ENCODE data around the gene ABR. TPM values are rescaled to one million over a fixed set of nuclear protein-coding genes. Genes with fewer than 3 reads are reported as not detected.
"Not testable (repeated sequence)": the region's sequence is repeated elsewhere in the genome, so short reads cannot be mapped to it uniquely, and the experiment has no call there.

ABR gene
- total and polyA plus RNA-seq, 4 donors = 41.8 to 172 (median 120) TPM

- 44 to 48% methylated on average over 17 to 20 of the region's 20 CpGs for whole genome bisulfite sequencing, 2 donors
- DNase-seq = no peak
- peak overlapping the region in 1 of 2 donors; percentile 9 for H3K4me3 ChIP-seq (ENCODE audit: low read length in 2 of 2)
Observed at GRCh38 chr17:1107083-1107776, 72.6 kb downstream of the ABR start.

GRCh38 chr17:1104222-1104621 is 75.6 kb downstream of the ABR start:
- ATAC-seq (ENCODE audit: low FRiP score) (no peak), DNase-seq (peak in 1 of 2 donors; percentile 68)
- 4 to 10% methylated on average over 8 of the region's 8 CpGs for WGBS, 2 donors
- no peaks in the 10 kb centered on the region for H3K27me3 ChIP-seq (ENCODE audit: control insufficient read depth in 1 of 2, insufficient read depth in 2 of 2, low read length in 1 of 2)
- peaks cover 0 to 4% of the 10 kb centered on the region in 2 donors for H3K4me1 ChIP-seq (ENCODE audit: control insufficient read depth in 1 of 2, insufficient read depth in 2 of 2, low read length in 2 of 2)
- no peaks in the 10 kb centered on the region for H3K9me3 ChIP-seq (ENCODE audit: control insufficient read depth, low read length)
- no peaks in the 10 kb centered on the region for H3K36me3 ChIP-seq (ENCODE audit: control insufficient read depth in 1 of 2, insufficient read depth in 2 of 2, low read length in 1 of 2)
- no peak overlapping the region for H3K4me3 ChIP-seq (ENCODE audit: low read length in 2 of 2)
- H3K27ac ChIP-seq (ENCODE audit: low read depth in 1 of 2, low read length in 2 of 2) = peak overlapping the region in 1 of 2 donors; percentile 14
- intact Hi-C loops (cut with DNase I) = loop anchor here in 1 of 2 donors (10.0 kb wide), 1 partner anchor 99 kb away; no protein-coding TSS in a partner anchor

More at GRCh38 chr17:1107083-1107776, 72.6 kb downstream of the ABR start:
- no peaks in the 10 kb centered on the region for H3K9me3 ChIP-seq (ENCODE audit: control insufficient read depth, low read length)
- H3K4me1 ChIP-seq (ENCODE audit: control insufficient read depth in 1 of 2, insufficient read depth in 2 of 2, low read length in 2 of 2) = peaks cover 0 to 4% of the 10 kb centered on the region in 2 donors
- H3K27ac ChIP-seq (ENCODE audit: low read depth in 1 of 2, low read length in 2 of 2) = peak overlapping the region in 1 of 2 donors; percentile 55
- no peaks in the 10 kb centered on the region for H3K36me3 ChIP-seq (ENCODE audit: control insufficient read depth in 1 of 2, insufficient read depth in 2 of 2, low read length in 1 of 2)
- no peaks in the 10 kb centered on the region for H3K27me3 ChIP-seq (ENCODE audit: control insufficient read depth in 1 of 2, insufficient read depth in 2 of 2, low read length in 1 of 2)
- no peak for ATAC-seq (ENCODE audit: low FRiP score)
- intact Hi-C loops (cut with DNase I) = loop anchor here in 1 of 2 donors (10.0 kb wide), 1 partner anchor 102 kb away; no protein-coding TSS in a partner anchor

- H3K4me3 ChIP-seq (ENCODE audit: low read length in 2 of 2) = no peak overlapping the region
- peak in 1 of 2 donors; percentile 64 for DNase-seq
- H3K27me3 ChIP-seq (ENCODE audit: control insufficient read depth in 1 of 2, insufficient read depth in 2 of 2, low read length in 1 of 2) = no peaks in the 10 kb centered on the region
- intact Hi-C loops (cut with DNase I) = loop anchor here in 1 of 2 donors (10.0 kb wide), 1 partner anchor 96 kb away; no protein-coding TSS in a partner anchor
- 29 to 46% methylated on average over 11 of the region's 11 CpGs for WGBS, 2 donors
- ATAC-seq (ENCODE audit: low FRiP score) = no peak
- H3K36me3 ChIP-seq (ENCODE audit: control insufficient read depth in 1 of 2, insufficient read depth in 2 of 2, low read length in 1 of 2) = no peaks in the 10 kb centered on the region
- no peak overlapping the region for H3K27ac ChIP-seq (ENCODE audit: low read depth in 1 of 2, low read length in 2 of 2)
- H3K4me1 ChIP-seq (ENCODE audit: control insufficient read depth in 1 of 2, insufficient read depth in 2 of 2, low read length in 2 of 2) = peaks cover 0 to 4% of the 10 kb centered on the region in 2 donors
- H3K9me3 ChIP-seq (ENCODE audit: control insufficient read depth, low read length) = no peaks in the 10 kb centered on the region
Observed at GRCh38 chr17:1100382-1100781, 79.4 kb downstream of the ABR start.

GRCh38 chr17:1099242-1099641 is 80.5 kb downstream of the ABR start:
- intact Hi-C loops (cut with DNase I) = no loop called here
- H3K4me3 ChIP-seq (ENCODE audit: low read length in 2 of 2) = no peak overlapping the region
- no peak for DNase-seq
- ATAC-seq (ENCODE audit: low FRiP score) = no peak
- H3K36me3 ChIP-seq (ENCODE audit: control insufficient read depth in 1 of 2, insufficient read depth in 2 of 2, low read length in 1 of 2) = peaks cover 0 to 2% of the 10 kb centered on the region in 2 donors
- WGBS, 2 donors = 91% methylated on average over 9 of the region's 9 CpGs
- H3K4me1 ChIP-seq (ENCODE audit: control insufficient read depth in 1 of 2, insufficient read depth in 2 of 2, low read length in 2 of 2) = peaks cover 0 to under 1% of the 10 kb centered on the region in 2 donors
- no peaks in the 10 kb centered on the region for H3K9me3 ChIP-seq (ENCODE audit: control insufficient read depth, low read length)
- H3K27me3 ChIP-seq (ENCODE audit: control insufficient read depth in 1 of 2, insufficient read depth in 2 of 2, low read length in 1 of 2) = no peaks in the 10 kb centered on the region
- H3K27ac ChIP-seq (ENCODE audit: low read depth in 1 of 2, low read length in 2 of 2) = no peak overlapping the region

- H3K9me3 ChIP-seq (ENCODE audit: control insufficient read depth, low read length); intact Hi-C loops (cut with DNase I); H3K4me3 ChIP-seq (ENCODE audit: low read length in 2 of 2); H3K36me3 ChIP-seq (ENCODE audit: control insufficient read depth in 1 of 2, insufficient read depth in 2 of 2, low read length in 1 of 2); H3K27me3 ChIP-seq (ENCODE audit: control insufficient read depth in 1 of 2, insufficient read depth in 2 of 2, low read length in 1 of 2); H3K27ac ChIP-seq (ENCODE audit: low read depth in 1 of 2, low read length in 2 of 2); H3K4me1 ChIP-seq (ENCODE audit: control insufficient read depth in 1 of 2, insufficient read depth in 2 of 2, low read length in 2 of 2); DNase-seq: not testable (repeated sequence)
- WGBS, 2 donors = 90 to 92% methylated on average over 19 of the region's 19 CpGs
- ATAC-seq (ENCODE audit: low FRiP score) = peak; percentile 73
Observed at GRCh38 chr17:1097972-1098744, 81.6 kb downstream of the ABR start.

- Histone ChIP-seq H3K27ac (ENCODE audit: low read depth in 1 of 2, low read length in 2 of 2) (no peak overlapping the region), H3K36me3 (ENCODE audit: control insufficient read depth in 1 of 2, insufficient read depth in 2 of 2, low read length in 1 of 2) (peaks cover 0 to 2% of the 10 kb centered on the region in 2 donors), H3K9me3 (ENCODE audit: control insufficient read depth, low read length) (no peaks in the 10 kb centered on the region), H3K27me3 (ENCODE audit: control insufficient read depth in 1 of 2, insufficient read depth in 2 of 2, low read length in 1 of 2) (no peaks in the 10 kb centered on the region), H3K4me1 (ENCODE audit: control insufficient read depth in 1 of 2, insufficient read depth in 2 of 2, low read length in 2 of 2) (no peaks in the 10 kb centered on the region), H3K4me3 (ENCODE audit: low read length in 2 of 2) (no peak overlapping the region)
- intact Hi-C loops (cut with DNase I) = no loop called here
- DNase-seq = no peak
- no peak for ATAC-seq (ENCODE audit: low FRiP score)
- WGBS, 2 donors = 75 to 77% methylated on average over 9 of the region's 9 CpGs
Observed at GRCh38 chr17:1096215-1096614, 83.6 kb downstream of the ABR start.

- no peaks in the 10 kb centered on the region for H3K9me3 ChIP-seq (ENCODE audit: control insufficient read depth, low read length)
- no peak overlapping the region for H3K4me3 ChIP-seq (ENCODE audit: low read length in 2 of 2)
- no peak overlapping the region for H3K27ac ChIP-seq (ENCODE audit: low read depth in 1 of 2, low read length in 2 of 2)
- 74 to 81% methylated on average over 8 of the region's 8 CpGs for WGBS, 2 donors
- no peaks in the 10 kb centered on the region for H3K27me3 ChIP-seq (ENCODE audit: control insufficient read depth in 1 of 2, insufficient read depth in 2 of 2, low read length in 1 of 2)
- H3K4me1 ChIP-seq (ENCODE audit: control insufficient read depth in 1 of 2, insufficient read depth in 2 of 2, low read length in 2 of 2) = no peaks in the 10 kb centered on the region
- peak; percentile 3 for ATAC-seq (ENCODE audit: low FRiP score)
- intact Hi-C loops (cut with DNase I) = no loop called here
- no peak for DNase-seq
- peaks cover 0 to 2% of the 10 kb centered on the region in 2 donors for H3K36me3 ChIP-seq (ENCODE audit: control insufficient read depth in 1 of 2, insufficient read depth in 2 of 2, low read length in 1 of 2)
Observed at GRCh38 chr17:1095853-1096173, 84.0 kb downstream of the ABR start.

GRCh38 chr17:1095090-1095852 is 84.5 kb downstream of the ABR start:
- no peaks in the 10 kb centered on the region for H3K9me3 ChIP-seq (ENCODE audit: control insufficient read depth, low read length)
- no peaks in the 10 kb centered on the region for H3K4me1 ChIP-seq (ENCODE audit: control insufficient read depth in 1 of 2, insufficient read depth in 2 of 2, low read length in 2 of 2)
- no peak overlapping the region for H3K27ac ChIP-seq (ENCODE audit: low read depth in 1 of 2, low read length in 2 of 2)
- intact Hi-C loops (cut with DNase I) = no loop called here
- ATAC-seq (ENCODE audit: low FRiP score) (peak; percentile 4), DNase-seq (peak in 1 of 2 donors; percentile 85)
- WGBS, 2 donors = 81 to 85% methylated on average over 31 of the region's 31 CpGs
- H3K27me3 ChIP-seq (ENCODE audit: control insufficient read depth in 1 of 2, insufficient read depth in 2 of 2, low read length in 1 of 2) = no peaks in the 10 kb centered on the region
- peaks cover 0 to 2% of the 10 kb centered on the region in 2 donors for H3K36me3 ChIP-seq (ENCODE audit: control insufficient read depth in 1 of 2, insufficient read depth in 2 of 2, low read length in 1 of 2)
- H3K4me3 ChIP-seq (ENCODE audit: low read length in 2 of 2) = no peak overlapping the region
